Suprapubic skin (tissue), 4 donors: ENCODE results near the gene ASCC1.

ENCODE experiments used
- POLR2A ChIP-seq, 2 donors: fragments of 450-650 bp; IDR thresholded peaks; one replicate each; pipeline ENCODE4 v1.6.1; 2017; ENCODE audit warnings: antibody characterized with exemption in 2 of 2, mild to moderate bottlenecking in 2 of 2, moderate library complexity in 2 of 2
- POLR2AphosphoS5 ChIP-seq, 3 donors: sonication (generic); formaldehyde crosslinking; IDR thresholded peaks; one replicate each; pipeline ENCODE4 v1.6.1; 2017; ENCODE audit warnings: antibody characterized with exemption in 3 of 3

GRCh38 chr10:72132854-72133253 lies 83.2 kb downstream of the ASCC1 start:
- TF ChIP-seq POLR2AphosphoS5 (IDR thresholded peaks at IDR 0.05) (no peak), POLR2A (IDR thresholded peaks at IDR 0.05) (no peak)
